Vagina (tissue), 2 donors: Measurements from ENCODE around the gene LHPP.

ENCODE experiments used
- CTCF ChIP-seq, 3 experiments: fragments of 450-650 bp in 2 of 3; fragments of 200-600 bp in 1 of 3; sonication (generic) in 1 of 3; IDR thresholded peaks; one replicate each; pipeline ENCODE4 v1.5.1; 2017 to 2019; ENCODE audit warnings: antibody characterized with exemption in 3 of 3, mild to moderate bottlenecking in 2 of 3, moderate library complexity in 2 of 3
- POLR2A ChIP-seq, 2 donors: fragments of 450-650 bp; IDR thresholded peaks; one replicate each; pipeline ENCODE4 v1.6.1; 2017; ENCODE audit warnings: antibody characterized with exemption in 2 of 2, mild to moderate bottlenecking in 2 of 2, moderate library complexity in 2 of 2

- TF ChIP-seq CTCF (IDR thresholded peaks at IDR 0.05) (no peak), POLR2A (IDR thresholded peaks at IDR 0.05) (no peak)
Measured at GRCh38 chr10:124538706-124539105, 77.1 kb downstream of the LHPP start.
